ENCODE results near the gene MAP4K4.

- TF ChIP-seq CTCF (conservative IDR thresholded peaks at IDR 0.05; ENCODE audit: low read length) (no peak), EZH2phosphoT487 (IDR thresholded peaks at IDR 0.05; ENCODE audit: borderline replicate concordance, low read depth, low read length) (no peak)
These were observed 123.0 kb downstream of the MAP4K4 start for GRCh38 chr2:101820519-101820918.
